ENCODE results near the gene NELL2. TPM values are rescaled to one million over a fixed set of nuclear protein-coding genes. Genes with fewer than 3 reads are reported as not detected.

The NELL2 gene
- total RNA-seq, 2 donors from 2014 or later, result 5.1 to 6.9 TPM

DNA sequence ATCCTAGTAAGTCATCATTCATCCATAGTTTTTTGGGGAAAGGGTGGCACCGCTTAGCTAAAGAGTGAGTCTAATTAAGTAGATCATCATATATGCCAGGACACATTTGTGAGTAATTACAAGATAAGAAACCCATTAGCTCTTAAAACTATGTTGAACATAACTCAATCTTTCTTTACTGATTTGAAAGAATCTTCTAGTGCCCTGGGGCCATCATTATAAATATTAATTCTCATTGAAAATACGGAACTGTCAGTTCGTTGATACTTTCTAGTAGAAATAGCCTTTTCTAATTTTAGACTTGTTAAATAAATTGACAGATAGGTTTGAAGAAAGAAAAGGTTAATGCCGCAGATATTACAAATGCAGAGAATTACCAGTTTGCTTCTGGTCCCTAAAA is 312.6 kb downstream of the NELL2 start:
- Mint-ChIP-seq H3K4me3 (no peak overlapping the region), H3K27ac (no peak overlapping the region), H3K36me3 (ENCODE audit: low read depth) (no peaks in the 10 kb centered on the region), H3K27me3 (ENCODE audit: insufficient read depth) (no peaks in the 10 kb centered on the region), H3K9me3 (peaks cover 4% of the 10 kb centered on the region), H3K4me1 (peaks cover 4% of the 10 kb centered on the region)
- Histone ChIP-seq H3K27me3 (ENCODE audit: control insufficient read depth, insufficient read depth, low read length, poor library complexity, severe bottlenecking) (no peaks in the 10 kb centered on the region), H3K27ac (ENCODE audit: low read depth, low read length) (no peak overlapping the region), H3K9ac (ENCODE audit: extremely low read depth, low read length, poor library complexity, severe bottlenecking) (no peak overlapping the region), H3K9me3 (ENCODE audit: control insufficient read depth, low read length) (no peaks in the 10 kb centered on the region), H3K36me3 (ENCODE audit: control insufficient read depth, insufficient read depth, low read length) (no peaks in the 10 kb centered on the region), H3K4me1 (ENCODE audit: control insufficient read depth, insufficient read depth, low read length) (no peaks in the 10 kb centered on the region), H3K4me3 (ENCODE audit: low read length) (no peak overlapping the region)
- WGBS, 2 experiments (ENCODE audit: insufficient coverage in 1 of 2, insufficient read length in 1 of 2), result 83 to 93% methylated on average over 1 to 4 of the region's 4 CpGs
- TF ChIP-seq, protein P1, sequence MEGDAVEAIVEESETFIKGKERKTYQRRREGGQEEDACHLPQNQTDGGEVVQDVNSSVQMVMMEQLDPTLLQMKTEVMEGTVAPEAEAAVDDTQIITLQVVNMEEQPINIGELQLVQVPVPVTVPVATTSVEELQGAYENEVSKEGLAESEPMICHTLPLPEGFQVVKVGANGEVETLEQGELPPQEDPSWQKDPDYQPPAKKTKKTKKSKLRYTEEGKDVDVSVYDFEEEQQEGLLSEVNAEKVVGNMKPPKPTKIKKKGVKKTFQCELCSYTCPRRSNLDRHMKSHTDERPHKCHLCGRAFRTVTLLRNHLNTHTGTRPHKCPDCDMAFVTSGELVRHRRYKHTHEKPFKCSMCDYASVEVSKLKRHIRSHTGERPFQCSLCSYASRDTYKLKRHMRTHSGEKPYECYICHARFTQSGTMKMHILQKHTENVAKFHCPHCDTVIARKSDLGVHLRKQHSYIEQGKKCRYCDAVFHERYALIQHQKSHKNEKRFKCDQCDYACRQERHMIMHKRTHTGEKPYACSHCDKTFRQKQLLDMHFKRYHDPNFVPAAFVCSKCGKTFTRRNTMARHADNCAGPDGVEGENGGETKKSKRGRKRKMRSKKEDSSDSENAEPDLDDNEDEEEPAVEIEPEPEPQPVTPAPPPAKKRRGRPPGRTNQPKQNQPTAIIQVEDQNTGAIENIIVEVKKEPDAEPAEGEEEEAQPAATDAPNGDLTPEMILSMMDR (conservative IDR thresholded peaks at IDR 0.05), result no peak
- DNase-seq, result no peak

DNA sequence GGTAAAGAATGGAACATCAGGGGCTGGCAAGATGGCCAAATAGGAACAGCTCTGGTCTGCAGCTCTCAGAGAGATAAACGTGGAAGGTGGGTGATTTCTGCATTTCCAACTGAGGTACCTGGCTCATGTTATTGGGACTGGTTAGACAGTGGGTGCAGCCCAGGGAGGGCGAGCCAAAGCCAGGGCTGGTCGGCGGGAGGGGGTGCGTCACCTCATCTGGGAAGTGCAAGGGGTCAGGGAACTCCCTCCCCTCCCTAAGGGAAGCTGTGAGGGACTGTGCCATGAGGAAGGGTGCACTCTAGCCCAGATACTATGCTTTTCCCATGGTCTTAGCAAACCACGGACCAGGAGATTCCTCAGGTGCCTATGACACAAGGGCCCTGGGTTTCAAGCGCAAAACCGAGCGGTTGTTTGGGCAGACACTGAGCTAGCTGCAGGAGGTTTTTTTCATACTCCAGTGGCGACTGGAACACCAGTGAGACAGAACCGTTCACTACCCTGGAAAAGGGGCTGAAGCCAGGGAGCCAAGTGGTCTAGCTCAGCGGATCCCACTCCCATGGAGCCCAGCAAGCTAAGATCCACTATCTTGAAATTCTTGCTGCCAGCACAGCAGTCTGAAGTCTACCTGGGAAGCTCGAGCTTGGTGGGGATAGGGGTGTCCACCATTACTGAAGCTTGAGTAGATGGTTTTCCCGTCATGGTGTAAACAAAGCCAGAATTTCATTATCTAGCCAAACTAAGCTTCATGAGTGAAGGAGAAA is 317.6 kb downstream of the NELL2 start:
- TF ChIP-seq, protein P1 (conservative IDR thresholded peaks at IDR 0.05), result no peak
- no peaks in the 10 kb centered on the region for H3K4me1 Mint-ChIP-seq
- H3K36me3 Mint-ChIP-seq (ENCODE audit: low read depth), result no peaks in the 10 kb centered on the region
- no peak for DNase-seq
- Histone ChIP-seq H3K4me1 (ENCODE audit: control insufficient read depth, insufficient read depth, low read length) (no peaks in the 10 kb centered on the region), H3K36me3 (ENCODE audit: control insufficient read depth, insufficient read depth, low read length) (no peaks in the 10 kb centered on the region), H3K4me3 (ENCODE audit: low read length) (no peak overlapping the region), H3K27me3 (ENCODE audit: control insufficient read depth, insufficient read depth, low read length, poor library complexity, severe bottlenecking) (no peaks in the 10 kb centered on the region), H3K9ac (ENCODE audit: extremely low read depth, low read length, poor library complexity, severe bottlenecking) (no peak overlapping the region), H3K9me3 (ENCODE audit: control insufficient read depth, low read length) (no peaks in the 10 kb centered on the region), H3K27ac (ENCODE audit: low read depth, low read length) (no peak overlapping the region)
- H3K27ac Mint-ChIP-seq, result no peak overlapping the region
- H3K4me3 Mint-ChIP-seq, result no peak overlapping the region
- WGBS, 2 experiments (ENCODE audit: insufficient coverage in 1 of 2, insufficient read length in 1 of 2), result 93 to 100% methylated on average over 9 to 13 of the region's 14 CpGs
- H3K9me3 Mint-ChIP-seq, result peaks cover 4% of the 10 kb centered on the region
- H3K27me3 Mint-ChIP-seq (ENCODE audit: insufficient read depth), result no peaks in the 10 kb centered on the region

DNA sequence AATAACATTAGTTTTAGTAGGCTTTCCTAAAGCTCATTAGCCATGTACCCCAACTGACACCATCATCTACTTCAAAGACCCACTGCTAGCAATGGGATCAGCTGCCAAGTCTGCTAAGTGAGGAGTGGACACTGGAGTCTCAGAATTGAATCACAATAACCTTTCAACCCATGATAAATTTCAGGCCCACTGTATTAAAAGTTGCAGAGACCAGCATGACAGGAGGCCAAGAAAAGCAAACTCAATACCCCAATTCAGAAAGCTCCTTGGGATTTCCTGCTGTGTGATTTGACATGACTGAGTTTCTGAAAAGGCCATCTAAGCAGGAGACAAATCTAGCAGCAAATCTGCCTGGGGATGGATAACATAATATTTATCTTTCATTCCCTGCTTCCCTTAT is 320.7 kb downstream of the NELL2 start:
- no peaks in the 10 kb centered on the region for H3K36me3 Mint-ChIP-seq (ENCODE audit: low read depth)
- Histone ChIP-seq H3K9ac (ENCODE audit: extremely low read depth, low read length, poor library complexity, severe bottlenecking) (no peak overlapping the region), H3K36me3 (ENCODE audit: control insufficient read depth, insufficient read depth, low read length) (no peaks in the 10 kb centered on the region), H3K9me3 (ENCODE audit: control insufficient read depth, low read length) (no peaks in the 10 kb centered on the region), H3K4me3 (ENCODE audit: low read length) (no peak overlapping the region), H3K27ac (ENCODE audit: low read depth, low read length) (no peak overlapping the region), H3K27me3 (ENCODE audit: control insufficient read depth, insufficient read depth, low read length, poor library complexity, severe bottlenecking) (no peaks in the 10 kb centered on the region), H3K4me1 (ENCODE audit: control insufficient read depth, insufficient read depth, low read length) (no peaks in the 10 kb centered on the region)
- no peaks in the 10 kb centered on the region for H3K4me1 Mint-ChIP-seq
- no peak for DNase-seq
- TF ChIP-seq, protein P1 (conservative IDR thresholded peaks at IDR 0.05), result no peak
- H3K4me3 Mint-ChIP-seq, result no peak overlapping the region
- no peak overlapping the region for H3K27ac Mint-ChIP-seq
- no peaks in the 10 kb centered on the region for H3K27me3 Mint-ChIP-seq (ENCODE audit: insufficient read depth)
- H3K9me3 Mint-ChIP-seq, result no peaks in the 10 kb centered on the region

Data from endodermal cell (in vitro differentiated cells).